Heart left ventricle (tissue), 13 donors: ENCODE results near the gene PRODH.

ENCODE experiments used
- CTCF ChIP-seq, 12 donors: fragments of 200-600 bp; sonication (generic) in 4 of 12; IDR thresholded peaks; one replicate each; pipeline versions ENCODE4 v1.5.0 to v1.8.0; 2018 to 2022; ENCODE audit warnings: antibody characterized with exemption in 12 of 12, mild to moderate bottlenecking in 5 of 12
- POLR2A ChIP-seq, 2 donors: fragments of 450-650 bp; IDR thresholded peaks; one replicate each; pipeline ENCODE4 v1.6.1; 2017; ENCODE audit warnings: antibody characterized with exemption in 2 of 2, mild to moderate bottlenecking in 2 of 2, moderate library complexity in 2 of 2
- donor health status: ischemic (EF 13 %, LVEDD 7.1; RV severe dilation, severe dysfunction).
- donor health status: DM: no; HTN: yes; CAD: no.
- donor health status: DM: no; HTN: no; CAD: no.
- donor health status: ischemic (EF 25% LVEDD 6.9; RV normal size, moderate dysfunction).
- donor health status: ischemic (EF 25% LVEDD 5.7; RV mildly dilated, moderate dysfunction).
- donor health status: ischemic (EF 35%, LVEDD 5.7; RV mildly dilated, moderate dysfunction).
- donor health status: nonischemic (EF 11% LVEDD 7.7; RV severe dilation, severe dysfunction).
- donor health status: DM: yes; HTN: yes; CAD: no.
- donor health status: PGD.
- donor health status: ischemic (EF 29% LVEDD 5.4; RV normal size, mild dysfunction).
- donor health status: nonischemic (EF 23%, LVEDD 6.1; RV moderate dilation, normal function).

- TF ChIP-seq POLR2A (IDR thresholded peaks at IDR 0.05) (no peak), CTCF (IDR thresholded peaks at IDR 0.05) (no peak)
These were observed 10.6 kb downstream of the PRODH start for GRCh38 chr22:18925368-18926064.
